H1 (cell line): ENCODE data around the gene TXNDC5. TPM values are rescaled to one million over a fixed set of nuclear protein-coding genes. Genes with fewer than 3 reads are reported as not detected.

Experiments used
- BACH1 ChIP-seq: IDR thresholded peaks from 2 replicates; pipeline ENCODE4 v1.6.1; 2012; ENCODE audit warnings: low read length, improper control_type of control experiment
- SUZ12 ChIP-seq: fragments of 200-600 bp; sonication (generic); IDR thresholded peaks from 2 replicates; pipeline ENCODE4 v1.6.1; 2012; ENCODE audit warnings: mild to moderate bottlenecking, inconsistent platforms, low read length, moderate library complexity, mixed read lengths
- USF2 ChIP-seq: IDR thresholded peaks from 2 replicates; pipeline ENCODE4 v1.6.1; 2011; ENCODE audit warnings: low read length, improper control_type of control experiment
- polyA plus RNA-seq, 7 experiments: library from polyadenylated mRNA; depleted of rRNA in 3 of 7; stranded (reverse) in 5 of 7; unstranded in 2 of 7; fragments of >200 nt in 5 of 7; fragments of 200-250 nt in 2 of 7; gene quantifications; 1 replicate in 5 of 7; 2 replicates in 1 of 7; 4 replicates in 1 of 7; pipeline versions ENCODE4 v1.2.1 to v1.2.3, GENCODE V29; 2011 to 2013; ENCODE audit warnings: missing spikeins in 2 of 7, mixed read lengths in 2 of 7
- total RNA-seq: library from RNA; stranded (reverse); fragmentation: NEBNext Ultra II Directional; extraction: Animal tissue kit (Norgen Biotek cat#: 25700); gene quantifications from 2 replicates; pipeline ENCODE4 v1.2.1, GENCODE V29; 2021

The TXNDC5 gene
- total and polyA plus RNA-seq, 2 of the 8 experiments (the other 6 are each of a cell fraction or from before 2014, with no cell fraction given), result 114 to 172 TPM

- no peak for TF ChIP-seq USF2
- TF ChIP-seq BACH1, result no peak
- no peak for TF ChIP-seq SUZ12
Observed at GRCh38 chr6:7895125-7895423, 15.5 kb downstream of the TXNDC5 start (continued).
